ENCODE results near the gene FRMD8.
A peak's percentile ranks its signal among the peaks of the same experiment; 100 is the strongest.

Gene FRMD8

DNA sequence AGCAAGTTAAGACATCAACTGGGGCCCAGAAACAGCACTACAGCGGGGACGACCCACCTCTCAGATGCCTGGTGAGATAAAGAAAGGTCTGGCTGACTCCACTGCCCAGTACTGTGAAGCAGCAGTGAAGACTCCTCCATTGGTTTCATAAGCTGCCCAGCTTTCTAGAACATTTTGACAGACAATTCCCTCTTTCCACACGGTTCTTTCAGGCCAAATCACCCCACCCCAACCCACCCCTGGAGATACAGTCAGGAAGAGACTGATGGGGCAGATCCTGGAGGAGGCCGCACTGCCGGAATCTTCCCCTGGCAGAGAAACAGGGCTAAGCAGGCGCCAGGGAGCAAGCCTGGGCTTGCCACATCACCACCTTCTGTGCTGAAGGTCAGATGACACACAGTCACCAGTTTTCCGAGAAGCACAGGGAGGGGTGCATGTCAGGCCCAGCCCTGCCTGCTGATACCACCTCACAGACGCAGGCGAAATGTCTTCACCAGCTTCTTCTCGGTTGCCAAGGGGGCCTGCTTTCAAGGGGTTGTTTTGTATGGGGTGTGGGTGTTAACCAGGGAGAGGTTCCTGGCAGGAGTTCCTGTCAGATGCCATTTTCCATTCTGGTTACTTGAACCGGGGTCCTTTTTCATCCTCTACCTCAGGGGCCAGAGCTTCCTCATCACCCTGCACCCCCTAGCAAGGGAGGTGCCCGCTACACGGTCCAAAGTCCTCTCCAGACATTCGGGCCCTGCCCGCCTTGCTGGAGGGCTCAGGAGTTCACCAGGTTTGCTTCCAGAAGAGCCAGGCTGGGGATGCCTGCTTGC, 34.7 kb downstream of the FRMD8 start:
- H3K4me2 ChIP-seq (ENCODE audit: low read length): no peak overlapping the region
- H3K4ac ChIP-seq (ENCODE audit: low read depth, low read length): peak overlapping the region; percentile 99
- peak overlapping the region; percentile 92 for H3K56ac ChIP-seq (ENCODE audit: low read length)
- H3K79me2 ChIP-seq (ENCODE audit: control insufficient read depth, insufficient read depth, low read length): peaks cover 32% of the 10 kb centered on the region
- peaks cover 43% of the 10 kb centered on the region for H3K4me1 ChIP-seq (ENCODE audit: control insufficient read depth, low read depth, low read length)
- no CpG with 5 or more reads among the region's 15 CpGs for WGBS (ENCODE audit: extremely low coverage, insufficient coverage, low lambda C conversion rate)
- peak overlapping the region; percentile 4 for H2BK15ac ChIP-seq (replicated peaks; ENCODE audit: low read depth)
- no peak overlapping the region for H3K4me3 ChIP-seq (ENCODE audit: low read length)
- H3K9ac ChIP-seq (ENCODE audit: low read length): peak overlapping the region; percentile 89
- DNase-seq: peak; percentile 79
- H3K23ac ChIP-seq (ENCODE audit: low read length): no peak overlapping the region
- no peaks in the 10 kb centered on the region for H3K36me3 ChIP-seq (ENCODE audit: control insufficient read depth, insufficient read depth, low read length)
- peak overlapping the region; percentile 89 for H2BK120ac ChIP-seq (ENCODE audit: low read depth, low read length)
- peaks cover 16% of the 10 kb centered on the region for H3K79me1 ChIP-seq (ENCODE audit: low read length)
- no peak overlapping the region for H4K8ac ChIP-seq (ENCODE audit: low read depth, low read length)
- H3K27me3 ChIP-seq (ENCODE audit: insufficient read depth, low read length, poor library complexity): no peaks in the 10 kb centered on the region
- H2AK5ac ChIP-seq (ENCODE audit: low read length): peak overlapping the region; percentile 96
- peak overlapping the region; percentile 5 for H4K5ac ChIP-seq (ENCODE audit: low read length)
- peak overlapping the region; percentile 97 for H3K18ac ChIP-seq (ENCODE audit: low read length)
- H2BK5ac ChIP-seq (ENCODE audit: low read length): peak overlapping the region; percentile 54
- H3K27ac ChIP-seq (ENCODE audit: low read depth, low read length): peak overlapping the region; percentile 93

DNA sequence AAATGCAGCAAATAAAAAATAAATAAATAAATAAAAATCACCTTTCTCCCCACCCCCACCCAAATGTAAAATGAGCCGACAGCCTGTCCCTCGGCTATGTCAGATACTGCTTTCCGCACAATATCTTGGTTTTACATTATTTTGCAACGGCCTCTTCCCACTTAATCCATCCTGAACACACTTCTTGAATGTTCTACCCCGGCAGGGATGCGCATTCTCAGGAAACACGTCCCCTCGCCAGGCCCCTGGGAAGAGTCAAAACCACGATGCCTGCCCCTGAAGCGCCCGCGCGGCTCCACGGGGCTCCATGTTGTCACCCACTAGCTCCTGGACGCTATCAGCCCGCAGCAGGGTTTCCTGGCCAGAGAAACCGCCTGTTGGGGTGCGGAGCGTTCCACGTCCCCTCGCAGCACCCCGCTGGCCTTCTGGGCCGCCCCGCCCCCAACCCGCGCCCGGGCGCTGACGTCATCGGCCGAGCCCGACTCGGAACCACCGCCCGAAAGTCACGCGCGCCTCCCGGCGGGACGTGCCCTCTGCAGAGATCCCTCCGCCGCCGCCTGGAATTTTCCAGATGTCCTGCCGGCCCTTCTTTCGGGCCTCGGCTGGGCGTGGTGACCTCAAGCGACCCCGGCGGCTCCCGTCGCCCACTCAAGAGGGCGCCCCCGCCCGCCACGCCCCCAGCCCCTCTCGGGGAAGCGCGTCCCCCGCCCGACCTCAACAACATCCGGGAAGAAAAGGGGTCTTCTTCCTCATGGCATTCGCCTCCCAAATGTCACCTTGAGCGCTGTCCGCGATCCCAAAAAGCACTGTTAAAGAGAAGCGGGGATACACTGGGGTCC, 35.6 kb downstream of the FRMD8 start:
- Histone ChIP-seq H3K4me2 (ENCODE audit: low read length) (peak overlapping the region; percentile 80), H3K18ac (ENCODE audit: low read length) (peak overlapping the region; percentile 97), H2BK15ac (replicated peaks; ENCODE audit: low read depth) (no peak overlapping the region), H3K79me1 (ENCODE audit: low read length) (peaks cover 17% of the 10 kb centered on the region), H2BK5ac (ENCODE audit: low read length) (peak overlapping the region; percentile 98), H3K36me3 (ENCODE audit: control insufficient read depth, insufficient read depth, low read length) (no peaks in the 10 kb centered on the region), H3K56ac (ENCODE audit: low read length) (peak overlapping the region; percentile 95), H3K4me3 (ENCODE audit: low read length) (peak overlapping the region; percentile 49), H2BK120ac (ENCODE audit: low read depth, low read length) (peak overlapping the region; percentile 89), H3K9ac (ENCODE audit: low read length) (peak overlapping the region; percentile 93), H3K4me1 (ENCODE audit: control insufficient read depth, low read depth, low read length) (peaks cover 43% of the 10 kb centered on the region), H2AK5ac (ENCODE audit: low read length) (peak overlapping the region; percentile 62), H3K79me2 (ENCODE audit: control insufficient read depth, insufficient read depth, low read length) (peaks cover 40% of the 10 kb centered on the region), H3K27me3 (ENCODE audit: insufficient read depth, low read length, poor library complexity) (no peaks in the 10 kb centered on the region), H3K27ac (ENCODE audit: low read depth, low read length) (peak overlapping the region; percentile 93), H3K4ac (ENCODE audit: low read depth, low read length) (peak overlapping the region; percentile 99), H4K8ac (ENCODE audit: low read depth, low read length) (peak overlapping the region; percentile 88), H3K23ac (ENCODE audit: low read length) (no peak overlapping the region), H4K5ac (ENCODE audit: low read length) (no peak overlapping the region)
- WGBS (ENCODE audit: extremely low coverage, insufficient coverage, low lambda C conversion rate): no CpG with 5 or more reads among the region's 68 CpGs
- DNase-seq: peak; percentile 98

DNA sequence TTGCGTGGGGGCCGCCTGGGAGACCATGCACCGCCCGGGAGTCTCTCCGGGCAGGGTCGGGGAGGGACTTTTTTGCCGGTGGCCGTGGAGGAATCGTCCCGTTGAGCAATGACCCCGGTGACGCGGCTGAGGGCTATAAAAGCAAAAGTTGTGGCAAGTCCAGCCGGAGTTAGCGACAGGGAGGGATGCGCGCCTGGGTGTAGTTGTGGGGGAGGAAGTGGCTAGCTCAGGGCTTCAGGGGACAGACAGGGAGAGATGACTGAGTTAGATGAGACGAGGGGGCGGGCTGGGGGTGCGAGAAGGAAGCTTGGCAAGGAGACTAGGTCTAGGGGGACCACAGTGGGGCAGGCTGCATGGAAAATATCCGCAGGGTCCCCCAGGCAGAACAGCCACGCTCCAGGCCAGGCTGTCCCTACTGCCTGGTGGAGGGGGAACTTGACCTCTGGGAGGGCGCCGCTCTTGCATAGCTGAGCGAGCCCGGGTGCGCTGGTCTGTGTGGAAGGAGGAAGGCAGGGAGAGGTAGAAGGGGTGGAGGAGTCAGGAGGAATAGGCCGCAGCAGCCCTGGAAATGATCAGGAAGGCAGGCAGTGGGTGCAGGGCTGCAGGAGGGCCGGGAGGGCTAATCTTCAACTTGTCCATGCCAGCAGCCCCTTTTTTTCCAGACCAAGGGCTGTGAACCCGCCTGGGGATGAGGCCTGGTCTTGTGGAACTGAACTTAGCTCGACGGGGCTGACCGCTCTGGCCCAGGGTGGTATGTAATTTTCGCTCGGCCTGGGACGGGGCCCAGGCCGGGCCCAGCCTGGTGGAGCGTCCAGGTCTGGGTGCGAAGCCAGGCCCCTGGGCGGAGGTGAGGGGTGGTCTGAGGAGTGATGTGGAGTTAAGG, 36.4 kb downstream of the FRMD8 start, which contains the start of gene NEAT1:
NEAT1 (plus strand) TSS at position 166 of the 883 bp plus-strand sequence.
- no peaks in the 10 kb centered on the region for H3K36me3 ChIP-seq (ENCODE audit: control insufficient read depth, insufficient read depth, low read length)

DNA sequence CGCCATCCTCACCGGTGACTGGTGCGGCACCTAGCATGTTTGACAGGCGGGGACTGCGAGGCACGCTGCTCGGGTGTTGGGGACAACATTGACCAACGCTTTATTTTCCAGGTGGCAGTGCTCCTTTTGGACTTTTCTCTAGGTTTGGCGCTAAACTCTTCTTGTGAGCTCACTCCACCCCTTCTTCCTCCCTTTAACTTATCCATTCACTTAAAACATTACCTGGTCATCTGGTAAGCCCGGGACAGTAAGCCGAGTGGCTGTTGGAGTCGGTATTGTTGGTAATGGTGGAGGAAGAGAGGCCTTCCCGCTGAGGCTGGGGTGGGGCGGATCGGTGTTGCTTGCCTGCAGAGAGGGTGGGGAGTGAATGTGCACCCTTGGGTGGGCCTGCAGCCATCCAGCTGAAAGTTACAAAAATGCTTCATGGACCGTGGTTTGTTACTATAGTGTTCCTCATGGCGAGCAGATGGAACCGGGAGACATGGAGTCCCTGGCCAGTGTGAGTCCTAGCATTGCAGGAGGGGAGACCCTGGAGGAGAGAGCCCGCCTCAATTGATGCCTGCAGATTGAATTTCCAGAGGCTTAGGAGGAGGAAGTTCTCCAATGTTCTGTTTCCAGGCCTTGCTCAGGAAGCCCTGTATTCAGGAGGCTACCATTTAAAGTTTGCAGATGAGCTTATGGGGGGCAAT, 37.2 kb downstream of the FRMD8 start:
- H4K5ac ChIP-seq (ENCODE audit: low read length): no peak overlapping the region
- peak overlapping the region; percentile 69 for H3K4me2 ChIP-seq (ENCODE audit: low read length)
- no peak overlapping the region for H2BK15ac ChIP-seq (replicated peaks; ENCODE audit: low read depth)
- H2BK5ac ChIP-seq (ENCODE audit: low read length): no peak overlapping the region
- H3K27me3 ChIP-seq (ENCODE audit: insufficient read depth, low read length, poor library complexity): no peaks in the 10 kb centered on the region
- peak overlapping the region; percentile 58 for H3K27ac ChIP-seq (ENCODE audit: low read depth, low read length)
- peak overlapping the region; percentile 95 for H3K56ac ChIP-seq (ENCODE audit: low read length)
- no peak overlapping the region for H4K8ac ChIP-seq (ENCODE audit: low read depth, low read length)
- DNase-seq: no peak
- peaks cover 24% of the 10 kb centered on the region for H3K79me1 ChIP-seq (ENCODE audit: low read length)
- peak overlapping the region; percentile 48 for H2AK5ac ChIP-seq (ENCODE audit: low read length)
- H3K79me2 ChIP-seq (ENCODE audit: control insufficient read depth, insufficient read depth, low read length): peaks cover 50% of the 10 kb centered on the region
- no peak overlapping the region for H3K4ac ChIP-seq (ENCODE audit: low read depth, low read length)
- H3K4me1 ChIP-seq (ENCODE audit: control insufficient read depth, low read depth, low read length): peaks cover 42% of the 10 kb centered on the region
- WGBS (ENCODE audit: extremely low coverage, insufficient coverage, low lambda C conversion rate): no CpG with 5 or more reads among the region's 19 CpGs
- H3K36me3 ChIP-seq (ENCODE audit: control insufficient read depth, insufficient read depth, low read length): no peaks in the 10 kb centered on the region
- peak overlapping the region; percentile 94 for H3K23ac ChIP-seq (ENCODE audit: low read length)
- peak overlapping the region; percentile 93 for H3K9ac ChIP-seq (ENCODE audit: low read length)
- H3K4me3 ChIP-seq (ENCODE audit: low read length): peak overlapping the region; percentile 23
- no peak overlapping the region for H2BK120ac ChIP-seq (ENCODE audit: low read depth, low read length)
- peak overlapping the region; percentile 41 for H3K18ac ChIP-seq (ENCODE audit: low read length)

More for the DNA sequence above, 36.4 kb downstream of the FRMD8 start, which contains the start of gene NEAT1:
- peak within 1 kb of the TSS; percentile 99 for H3K4ac ChIP-seq (ENCODE audit: low read depth, low read length)
- H4K5ac ChIP-seq (ENCODE audit: low read length): no peak within 1 kb of the TSS
- H3K4me1 ChIP-seq (ENCODE audit: control insufficient read depth, low read depth, low read length): peaks cover 45% of the 10 kb centered on the region
- peaks cover 22% of the 10 kb centered on the region for H3K79me1 ChIP-seq (ENCODE audit: low read length)
- H2BK5ac ChIP-seq (ENCODE audit: low read length): peak within 1 kb of the TSS; percentile 98
- peak within 1 kb of the TSS; percentile 94 for H3K23ac ChIP-seq (ENCODE audit: low read length)
- peak within 1 kb of the TSS; percentile 89 for H2BK120ac ChIP-seq (ENCODE audit: low read depth, low read length)
- peak within 1 kb of the TSS; percentile 93 for H3K27ac ChIP-seq (ENCODE audit: low read depth, low read length)
- DNase-seq: peak; percentile 94
- peak within 1 kb of the TSS; percentile 93 for H3K9ac ChIP-seq (ENCODE audit: low read length)
- H3K4me3 ChIP-seq (ENCODE audit: low read length): peak within 1 kb of the TSS; percentile 49
- H4K8ac ChIP-seq (ENCODE audit: low read depth, low read length): peak within 1 kb of the TSS; percentile 88
- H3K18ac ChIP-seq (ENCODE audit: low read length): peak within 1 kb of the TSS; percentile 97
- no peaks in the 10 kb centered on the region for H3K27me3 ChIP-seq (ENCODE audit: insufficient read depth, low read length, poor library complexity)
- H3K4me2 ChIP-seq (ENCODE audit: low read length): peak within 1 kb of the TSS; percentile 80
- H2AK5ac ChIP-seq (ENCODE audit: low read length): peak within 1 kb of the TSS; percentile 95
- no CpG with 5 or more reads among the region's 40 CpGs for WGBS (ENCODE audit: extremely low coverage, insufficient coverage, low lambda C conversion rate)
- H2BK15ac ChIP-seq (replicated peaks; ENCODE audit: low read depth): no peak within 1 kb of the TSS
- peak within 1 kb of the TSS; percentile 95 for H3K56ac ChIP-seq (ENCODE audit: low read length)
- peaks cover 48% of the 10 kb centered on the region for H3K79me2 ChIP-seq (ENCODE audit: control insufficient read depth, insufficient read depth, low read length)

Data from mesendoderm (in vitro differentiated cells).